Right atrium auricular region (tissue), 2 donors: Measurements from ENCODE around the gene TMEM200C. TPM values are rescaled to one million over a fixed set of nuclear protein-coding genes. Genes with fewer than 3 reads are reported as not detected.

Experiments used
- DNase-seq: peaks from one replicate; pipeline ENCODE4 v3.0.0-alpha.2; 2019; ENCODE audit warnings: low spot score
- H3K27ac ChIP-seq, 2 donors: fragments of 200-600 bp; sonication (generic); 1 replicate in 1 of 2; 2 replicates in 1 of 2; pipeline ENCODE4 v1.5.1; 2016 to 2019
- H3K27me3 ChIP-seq, 2 donors: fragments of 200-600 bp; sonication (generic); one replicate each; pipeline versions ENCODE4 v1.5.1 to v1.6.0; 2017 to 2019
- H3K36me3 ChIP-seq: fragments of 200-600 bp; sonication (generic); one replicate; pipeline ENCODE4 v1.5.1; 2016
- H3K4me1 ChIP-seq, 2 donors: fragments of 200-600 bp; sonication (generic); one replicate each; pipeline versions ENCODE4 v1.5.1 to v1.6.0; 2017 to 2019
- H3K4me3 ChIP-seq, 2 donors: fragments of 200-600 bp; sonication (generic); 1 replicate in 1 of 2; 2 replicates in 1 of 2; pipeline ENCODE4 v1.5.1; 2017 to 2019; ENCODE audit warnings: mild to moderate bottlenecking in 1 of 2, moderate library complexity in 1 of 2
- H3K9me3 ChIP-seq, 2 donors: fragments of 200-600 bp; sonication (generic); one replicate each; pipeline ENCODE4 v1.5.1; 2019
- total RNA-seq, 2 donors: library from RNA; depleted of rRNA; stranded (reverse); fragments of >200 nt; gene quantifications; one replicate each; pipeline ENCODE4 v1.1.0, GENCODE V29; 2016
- TF ChIP-seq, protein P1 (sequence below), 2 donors: fragments of 200-600 bp; sonication (generic); IDR thresholded peaks; one replicate each; pipeline ENCODE4 v1.5.1; 2019; ENCODE audit warnings: antibody characterized with exemption in 2 of 2

Gene TMEM200C
- total RNA-seq, 2 donors from 2014 or later: 0.26 to 4.4 TPM

GRCh38 chr18:5899835-5900234 lies 4.5 kb upstream of the TMEM200C start:
- H3K4me1 ChIP-seq: peaks cover 0 to 10% of the 10 kb centered on the region in 2 donors
- DNase-seq: no peak
- no peak overlapping the region for H3K27ac ChIP-seq
- H3K9me3 ChIP-seq: no peaks in the 10 kb centered on the region
- no peaks in the 10 kb centered on the region for H3K36me3 ChIP-seq
- H3K4me3 ChIP-seq: no peak overlapping the region
- TF ChIP-seq, protein P1, sequence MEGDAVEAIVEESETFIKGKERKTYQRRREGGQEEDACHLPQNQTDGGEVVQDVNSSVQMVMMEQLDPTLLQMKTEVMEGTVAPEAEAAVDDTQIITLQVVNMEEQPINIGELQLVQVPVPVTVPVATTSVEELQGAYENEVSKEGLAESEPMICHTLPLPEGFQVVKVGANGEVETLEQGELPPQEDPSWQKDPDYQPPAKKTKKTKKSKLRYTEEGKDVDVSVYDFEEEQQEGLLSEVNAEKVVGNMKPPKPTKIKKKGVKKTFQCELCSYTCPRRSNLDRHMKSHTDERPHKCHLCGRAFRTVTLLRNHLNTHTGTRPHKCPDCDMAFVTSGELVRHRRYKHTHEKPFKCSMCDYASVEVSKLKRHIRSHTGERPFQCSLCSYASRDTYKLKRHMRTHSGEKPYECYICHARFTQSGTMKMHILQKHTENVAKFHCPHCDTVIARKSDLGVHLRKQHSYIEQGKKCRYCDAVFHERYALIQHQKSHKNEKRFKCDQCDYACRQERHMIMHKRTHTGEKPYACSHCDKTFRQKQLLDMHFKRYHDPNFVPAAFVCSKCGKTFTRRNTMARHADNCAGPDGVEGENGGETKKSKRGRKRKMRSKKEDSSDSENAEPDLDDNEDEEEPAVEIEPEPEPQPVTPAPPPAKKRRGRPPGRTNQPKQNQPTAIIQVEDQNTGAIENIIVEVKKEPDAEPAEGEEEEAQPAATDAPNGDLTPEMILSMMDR (IDR thresholded peaks at IDR 0.05): no peak
- H3K27me3 ChIP-seq: no peaks in the 10 kb centered on the region

DNA sequence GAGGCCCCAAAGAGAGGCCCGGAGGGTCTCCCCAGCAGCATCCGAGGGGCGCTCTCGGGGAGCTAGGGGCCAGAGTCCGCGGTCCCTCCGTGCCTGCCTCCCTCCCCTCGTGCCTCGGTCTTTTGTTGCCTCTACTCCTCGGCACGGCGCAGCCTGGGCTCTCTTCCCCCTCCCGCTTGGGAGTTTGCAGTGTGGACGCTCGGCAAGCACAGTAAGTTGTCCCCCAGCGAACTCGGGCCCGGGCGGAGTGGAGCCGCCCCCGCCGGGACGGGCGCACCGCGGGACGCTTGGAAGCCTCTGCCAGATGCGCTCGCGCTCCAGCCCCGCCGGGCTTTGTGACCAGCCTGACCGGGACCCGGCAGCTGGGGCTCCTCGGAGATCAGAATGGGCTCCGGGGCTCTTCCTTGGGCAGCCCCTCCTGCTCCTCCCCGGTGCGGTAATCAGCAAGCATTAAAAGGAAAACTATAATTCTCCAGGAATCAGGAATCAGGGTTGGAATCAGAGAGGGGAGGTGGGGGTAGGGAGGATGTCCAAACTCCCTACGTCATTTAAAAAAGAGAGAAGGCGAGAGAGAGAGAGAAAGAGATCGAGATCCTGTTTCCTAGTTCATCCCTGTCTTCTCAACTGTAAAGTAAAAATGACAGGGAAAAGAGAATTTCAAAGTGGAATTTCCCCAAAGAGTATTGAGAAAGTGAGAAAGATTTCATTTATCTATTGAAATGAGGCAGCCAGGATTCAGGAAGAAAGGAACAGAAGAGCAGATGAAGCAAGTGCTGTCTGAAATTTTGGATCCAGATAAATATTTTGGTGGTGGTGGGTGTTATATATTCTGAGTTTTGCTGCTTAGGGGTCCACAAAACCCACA lies 786 bp upstream of the TMEM200C start:
- Histone ChIP-seq H3K27me3 (no peaks in the 10 kb centered on the region), H3K9me3 (no peaks in the 10 kb centered on the region), H3K4me3 (peak overlapping the region; percentile 51 to 63), H3K4me1 (peaks cover 0 to 17% of the 10 kb centered on the region in 2 donors), H3K27ac (peak overlapping the region; percentile 38 to 63), H3K36me3 (no peaks in the 10 kb centered on the region)
- TF ChIP-seq, protein P1 (IDR thresholded peaks at IDR 0.05): no peak
- DNase-seq: no peak

DNA sequence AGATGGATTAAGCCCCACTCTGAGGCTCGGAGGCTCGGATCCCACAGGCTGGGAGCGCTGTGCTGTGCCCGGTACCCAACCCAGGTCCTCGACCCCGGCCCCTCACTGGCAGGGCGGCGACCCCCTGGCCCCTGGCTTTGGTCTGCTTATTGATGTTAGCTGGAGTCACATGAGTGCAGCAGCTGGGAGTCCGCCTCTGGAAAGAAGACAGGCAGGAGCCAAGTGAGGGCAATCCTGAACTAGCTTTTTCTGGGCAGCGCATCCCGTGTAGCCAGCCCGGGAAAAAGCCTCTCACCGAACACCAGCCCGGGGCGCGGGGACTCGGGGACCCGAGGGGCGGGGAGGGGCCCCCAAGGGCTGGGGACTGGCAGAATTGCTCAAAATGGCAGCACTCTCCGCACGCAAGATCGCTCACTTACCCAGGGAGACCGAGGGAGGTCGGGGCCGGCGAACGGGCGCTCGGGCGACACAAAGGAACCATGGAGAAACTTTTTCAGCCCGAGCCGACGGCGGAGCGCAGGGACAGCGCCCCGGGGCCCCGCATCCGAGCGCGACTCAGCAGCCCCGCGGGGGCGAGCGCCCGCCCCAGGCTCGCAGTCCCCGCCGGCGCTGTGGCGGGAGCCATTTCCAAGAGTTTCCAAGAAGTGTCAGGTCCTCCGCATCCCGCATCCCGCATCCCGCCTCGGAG lies 567 bp downstream of the TMEM200C start:
- Histone ChIP-seq H3K27me3 (no peaks in the 10 kb centered on the region), H3K36me3 (no peaks in the 10 kb centered on the region), H3K4me3 (peak overlapping the region; percentile 51 to 63), H3K9me3 (no peaks in the 10 kb centered on the region), H3K4me1 (peaks cover 0 to 21% of the 10 kb centered on the region in 2 donors), H3K27ac (peak overlapping the region; percentile 52 to 55)
- DNase-seq: no peak
- TF ChIP-seq, protein P1 (IDR thresholded peaks at IDR 0.05): no peak

DNA sequence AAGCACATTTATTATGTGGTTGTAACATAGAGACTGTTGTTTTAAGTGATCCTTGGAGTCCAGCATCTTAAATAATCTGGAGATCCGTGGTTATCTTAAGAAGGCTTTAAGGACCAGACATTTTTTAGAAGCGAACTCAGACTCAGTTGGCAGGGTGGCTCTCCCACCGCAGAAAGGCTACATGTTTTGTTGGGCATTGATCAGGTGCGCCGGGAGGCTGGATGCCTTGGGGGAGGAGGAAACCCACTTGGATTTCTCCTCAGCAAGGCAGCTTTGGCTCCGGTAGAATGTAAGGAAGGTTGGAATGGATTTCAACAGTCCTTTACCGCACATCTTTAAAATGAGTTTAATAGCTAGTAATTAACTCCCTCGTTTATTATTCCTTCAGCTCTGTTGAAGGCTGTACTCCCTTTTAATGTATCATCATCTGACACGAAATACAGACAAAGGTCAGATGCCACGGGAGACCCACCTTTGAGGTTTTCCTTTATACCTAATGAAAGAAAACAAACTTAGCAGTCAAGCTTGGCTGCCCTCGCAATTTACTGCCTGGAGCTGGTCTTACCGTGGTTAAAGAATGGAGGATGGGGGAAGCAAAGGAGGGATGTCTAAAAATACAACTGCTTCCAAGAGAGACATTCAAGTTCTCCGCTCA lies 1.2 kb downstream of the TMEM200C start:
- Histone ChIP-seq H3K27ac (peak overlapping the region; percentile 52 to 55), H3K4me3 (peak overlapping the region in 1 of 2 donors; percentile 63), H3K9me3 (no peaks in the 10 kb centered on the region), H3K36me3 (no peaks in the 10 kb centered on the region), H3K4me1 (peaks cover 0 to 21% of the 10 kb centered on the region in 2 donors), H3K27me3 (no peaks in the 10 kb centered on the region)
- TF ChIP-seq, protein P1 (IDR thresholded peaks at IDR 0.05): no peak
- DNase-seq: no peak

GRCh38 chr18:5892823-5893431 lies 2.4 kb downstream of the TMEM200C start:
- Histone ChIP-seq H3K4me3 (no peak overlapping the region), H3K27me3 (no peaks in the 10 kb centered on the region), H3K4me1 (peaks cover 0 to 21% of the 10 kb centered on the region in 2 donors), H3K36me3 (no peaks in the 10 kb centered on the region), H3K9me3 (no peaks in the 10 kb centered on the region), H3K27ac (no peak overlapping the region)
- TF ChIP-seq, protein P1 (IDR thresholded peaks at IDR 0.05): no peak
- no peak for DNase-seq
